AG04449 (cell line): ENCODE measurements around the gene PLEKHJ1.

Experiments
- CTCF ChIA-PET: fragments of 350-600 bp; formaldehyde crosslinking; extraction: SDS; loops from one replicate; lab custom pipeline; 2021; ENCODE audit warnings: antibody characterized with exemption; lab: Yijun Ruan, JAX
- POLR2A ChIA-PET: fragments of 400-600, 350-600 bp; formaldehyde crosslinking; extraction: SDS; loops from one replicate; lab custom pipeline; 2020; ENCODE audit warnings: antibody characterized with exemption, inconsistent platforms; lab: Yijun Ruan, JAX
- DNase-seq: peaks from one replicate; pipeline ENCODE4 v3.0.0-alpha.2; 2010; ENCODE audit warnings: low read depth, low spot score
- H3K4me3 ChIP-seq: 2 replicates; pipeline ENCODE4 v1.5.1; 2011; ENCODE audit warnings: low read depth, mild to moderate bottlenecking, control low read depth, low read length
- CTCF ChIP-seq: IDR thresholded peaks from one replicate; pipeline ENCODE4 v1.5.1; 2011; ENCODE audit warnings: mild to moderate bottlenecking, moderate library complexity, low read length, control low read depth, inconsistent platforms; ENCODE audit not compliant: insufficient read depth; ENCODE audit errors: missing control alignments

The PLEKHJ1 gene

DNA sequence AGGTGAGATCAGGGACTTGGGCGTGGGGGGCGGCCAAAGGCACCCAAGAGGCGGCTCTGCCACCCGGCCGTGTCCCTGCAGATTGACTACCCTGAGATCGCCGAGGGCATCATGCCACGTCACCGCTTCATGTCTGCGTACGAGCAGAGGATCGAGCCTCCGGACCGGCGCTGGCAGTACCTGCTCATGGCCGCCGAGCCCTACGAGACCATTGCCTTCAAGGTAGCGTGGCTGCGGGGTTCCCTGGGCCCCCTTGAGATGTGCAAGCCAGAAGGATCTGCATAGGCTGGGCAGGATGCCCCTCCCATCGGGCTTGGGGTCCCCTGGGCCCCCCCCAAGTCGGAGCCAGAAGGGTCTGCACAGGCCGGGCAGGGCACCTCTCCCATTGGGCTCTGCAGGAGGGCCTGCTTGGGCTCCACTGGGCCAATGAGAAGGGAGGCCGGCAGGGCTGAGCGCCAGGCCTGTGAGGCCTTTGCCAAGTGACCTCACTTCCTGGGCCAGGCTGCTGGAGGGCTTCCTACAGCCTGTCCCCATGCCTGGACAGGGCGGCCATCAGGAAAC lies 10.8 kb upstream of the PLEKHJ1 start:
- no peak overlapping the region for H3K4me3 ChIP-seq
- ChIA-PET POLR2A (interaction anchor here (0.5 kb wide), 1 partner anchor 16 kb away, joined by 4 read pairs; no protein-coding TSS in a partner anchor), CTCF (interaction anchor here (1.5 to 2.5 kb wide), 2 partner anchors 7 to 15 kb away, joined by 5 to 7 read pairs; no protein-coding TSS in a partner anchor)
- no peak for DNase-seq
- TF ChIP-seq CTCF, result no peak

GRCh38 chr19:2246014-2246620 lies 10.0 kb upstream of the PLEKHJ1 start:
- H3K4me3 ChIP-seq, result no peak overlapping the region
- ChIA-PET POLR2A (interaction anchor here (0.5 kb wide), 1 partner anchor 17 kb away, joined by 4 read pairs; no protein-coding TSS in a partner anchor), CTCF (interaction anchor here (1.5 to 2.5 kb wide), 2 partner anchors 8 to 16 kb away, joined by 5 to 7 read pairs; no protein-coding TSS in a partner anchor)
- DNase-seq, result no peak
- TF ChIP-seq CTCF, result no peak

GRCh38 chr19:2245273-2245672 lies 9.1 kb upstream of the PLEKHJ1 start:
- ChIA-PET POLR2A (no interaction called here), CTCF (interaction anchor here (0.6 to 2.5 kb wide), 3 partner anchors 9 to 16 kb away, joined by 3 to 7 read pairs (median 5); partner anchors contain the start of gene PLEKHJ1)
- H3K4me3 ChIP-seq, result no peak overlapping the region
- no peak for TF ChIP-seq CTCF
- no peak for DNase-seq

GRCh38 chr19:2244486-2244885 lies 8.4 kb upstream of the PLEKHJ1 start:
- ChIA-PET CTCF (interaction anchor here (0.6 to 2.5 kb wide), 2 partner anchors 9 to 10 kb away, joined by 3 to 7 read pairs; partner anchors contain the start of gene PLEKHJ1), POLR2A (no interaction called here)
- H3K4me3 ChIP-seq, result no peak overlapping the region
- no peak for TF ChIP-seq CTCF
- DNase-seq, result no peak

DNA sequence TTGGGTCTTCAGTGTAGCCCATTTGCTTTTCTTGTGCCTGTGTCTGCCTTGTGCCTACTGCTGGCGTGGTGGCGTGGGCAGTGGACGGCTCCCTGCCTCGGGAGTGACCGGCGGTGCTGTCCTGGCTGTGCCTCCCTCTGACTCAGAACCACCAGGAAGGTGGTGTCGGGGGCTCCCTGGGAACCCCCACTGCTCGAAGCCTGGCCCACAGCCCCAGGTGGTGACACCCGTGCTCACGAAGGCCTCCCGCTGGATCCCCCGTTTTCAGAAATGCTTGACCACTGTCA lies 7.9 kb upstream of the PLEKHJ1 start:
- CTCF ChIA-PET, result interaction anchor here (2.5 kb wide), 1 partner anchor 10 kb away, joined by 7 read pairs; no protein-coding TSS in a partner anchor
- POLR2A ChIA-PET, result no interaction called here
- no peak for TF ChIP-seq CTCF
- H3K4me3 ChIP-seq, result no peak overlapping the region
- no peak for DNase-seq
